Neural progenitor cell (in vitro differentiated cells): ENCODE results near the gene UNC93B1. TPM values are rescaled to one million over a fixed set of nuclear protein-coding genes. Genes with fewer than 3 reads are reported as not detected.

Experiments
- DNase-seq: peaks from one replicate; pipeline ENCODE4 v3.0.0-alpha.2; 2016; ENCODE audit warnings: low spot score
- H2AFZ ChIP-seq: fragments of 200-600 bp; sonication (generic); replicated peaks from 2 replicates; pipeline ENCODE4 v1.6.1; 2016; ENCODE audit warnings: antibody characterized with exemption
- H3F3A ChIP-seq: fragments of 200-600 bp; sonication (generic); 2 replicates; pipeline ENCODE4 v1.6.1; 2016; ENCODE audit warnings: antibody characterized with exemption, low read depth
- H3K27ac ChIP-seq: fragments of 200-600 bp; sonication (generic); 2 replicates; pipeline ENCODE4 v1.5.1; 2016; ENCODE audit warnings: mild to moderate bottlenecking
- H3K27me3 ChIP-seq: fragments of 200-600 bp; sonication (generic); 2 replicates; pipeline ENCODE4 v1.6.1; 2016; ENCODE audit warnings: mild to moderate bottlenecking, moderate library complexity
- H3K36me3 ChIP-seq: fragments of 200-600 bp; sonication (generic); 2 replicates; pipeline ENCODE4 v1.5.1; 2016
- H3K4me1 ChIP-seq: fragments of 200-600 bp; sonication (generic); 2 replicates; pipeline ENCODE4 v1.6.1; 2016; ENCODE audit warnings: mixed run types
- H3K4me2 ChIP-seq: fragments of 200-600 bp; sonication (generic); 2 replicates; pipeline ENCODE4 v1.6.1; 2016
- H3K4me3 ChIP-seq: fragments of 200-600 bp; sonication (generic); 2 replicates; pipeline ENCODE4 v1.5.1; 2016
- H3K79me2 ChIP-seq: fragments of 200-600 bp; sonication (generic); 2 replicates; pipeline ENCODE4 v1.6.1; 2016; ENCODE audit warnings: low read depth
- H3K9ac ChIP-seq: fragments of 200-600 bp; sonication (generic); 2 replicates; pipeline ENCODE4 v1.6.1; 2016
- H3K9me3 ChIP-seq: fragments of 200-600 bp; sonication (generic); 2 replicates; pipeline ENCODE4 v1.5.1; 2016; ENCODE audit warnings: low read depth
- H4K20me1 ChIP-seq: fragments of 200-600 bp; sonication (generic); 2 replicates; pipeline ENCODE4 v1.6.1; 2016; ENCODE audit warnings: low read depth
- H3K27ac Mint-ChIP-seq: 3 replicates; pipeline ENCODE4 v1.8.0; 2021; ENCODE audit warnings: mixed read lengths
- H3K27me3 Mint-ChIP-seq: 2 replicates; pipeline ENCODE4 v1.8.0; 2022; ENCODE audit warnings: low read depth, mild to moderate bottlenecking, inconsistent platforms, moderate library complexity, mixed read lengths; ENCODE audit not compliant: insufficient read depth
- H3K36me3 Mint-ChIP-seq: 3 replicates; pipeline ENCODE4 v1.8.0; 2021; ENCODE audit warnings: mixed read lengths
- H3K4me1 Mint-ChIP-seq: 3 replicates; pipeline ENCODE4 v1.8.0; 2021; ENCODE audit warnings: mixed read lengths
- H3K4me3 Mint-ChIP-seq: 3 replicates; pipeline ENCODE4 v1.8.0; 2021; ENCODE audit warnings: mild to moderate bottlenecking, moderate library complexity, mixed read lengths
- H3K9me3 Mint-ChIP-seq: 3 replicates; pipeline ENCODE4 v1.8.0; 2020; ENCODE audit warnings: mixed read lengths
- CTCF ChIP-seq: fragments of 200-600 bp; sonication (generic); IDR thresholded peaks from 2 replicates; pipeline ENCODE4 v1.5.1; 2017; ENCODE audit warnings: antibody characterized with exemption, mild to moderate bottlenecking
- EZH2 ChIP-seq: fragments of 200-600 bp; sonication (generic); IDR thresholded peaks from 2 replicates; pipeline ENCODE4 v1.6.1; 2017; ENCODE audit warnings: antibody characterized with exemption, mild to moderate bottlenecking, moderate library complexity
- EZH2phosphoT487 ChIP-seq: fragments of 200-600 bp; sonication (generic); IDR thresholded peaks from 2 replicates; pipeline ENCODE4 v1.6.1; 2017; ENCODE audit warnings: antibody characterized with exemption
- total RNA-seq: library from RNA; depleted of rRNA; stranded (reverse); fragments of >200 nt; gene quantifications from 2 replicates; pipeline ENCODE4 v1.2.3, GENCODE V29; 2015; ENCODE audit warnings: low replicate concordance

Gene UNC93B1
- total RNA-seq, 1 donor from 2014 or later = 8.8 TPM

GRCh38 chr11:67999201-67999629, 4.7 kb downstream of the UNC93B1 start:
- H3K27me3 Mint-ChIP-seq = peaks cover 20% of the 10 kb centered on the region
- Histone ChIP-seq H4K20me1 (peaks cover 7% of the 10 kb centered on the region), H3K4me2 (no peak overlapping the region), H3K9me3 (no peaks in the 10 kb centered on the region), H3K4me1 (no peaks in the 10 kb centered on the region), H3K4me3 (no peak overlapping the region), H3F3A (peaks cover 9% of the 10 kb centered on the region), H2AFZ (no peak overlapping the region), H3K36me3 (no peaks in the 10 kb centered on the region), H3K27me3 (peaks cover 20% of the 10 kb centered on the region), H3K27ac (no peak overlapping the region), H3K79me2 (no peaks in the 10 kb centered on the region), H3K9ac (no peak overlapping the region)
- H3K36me3 Mint-ChIP-seq = no peaks in the 10 kb centered on the region
- H3K9me3 Mint-ChIP-seq = no peaks in the 10 kb centered on the region
- no peak overlapping the region for H3K4me3 Mint-ChIP-seq
- peaks cover 25% of the 10 kb centered on the region for H3K4me1 Mint-ChIP-seq
- no peak for DNase-seq
- TF ChIP-seq EZH2 (no peak), CTCF (no peak)
- H3K27ac Mint-ChIP-seq = no peak overlapping the region

- H4K20me1 ChIP-seq = peaks cover 7% of the 10 kb centered on the region
- no peaks in the 10 kb centered on the region for H3K36me3 Mint-ChIP-seq
- no peaks in the 10 kb centered on the region for H3K4me1 ChIP-seq
- no peak for TF ChIP-seq EZH2phosphoT487
- TF ChIP-seq CTCF = no peak
- no peak for TF ChIP-seq EZH2
- H3K79me2 ChIP-seq = no peaks in the 10 kb centered on the region
- H3K4me3 ChIP-seq = no peak overlapping the region
- H3K27ac ChIP-seq = no peak overlapping the region
- no peaks in the 10 kb centered on the region for H3K36me3 ChIP-seq
- no peak overlapping the region for H3K4me3 Mint-ChIP-seq
- H3K27me3 ChIP-seq = peaks cover 12% of the 10 kb centered on the region
- no peak overlapping the region for H3K9ac ChIP-seq
- H3K9me3 ChIP-seq = no peaks in the 10 kb centered on the region
- DNase-seq = no peak
- peaks cover 9% of the 10 kb centered on the region for H3F3A ChIP-seq
- peaks cover 21% of the 10 kb centered on the region for H3K27me3 Mint-ChIP-seq
- H3K9me3 Mint-ChIP-seq = no peaks in the 10 kb centered on the region
- no peak overlapping the region for H2AFZ ChIP-seq
- no peak overlapping the region for H3K4me2 ChIP-seq
- H3K27ac Mint-ChIP-seq = no peak overlapping the region
- H3K4me1 Mint-ChIP-seq = peaks cover 27% of the 10 kb centered on the region
Observed at GRCh38 chr11:67998150-67999045, 5.5 kb downstream of the UNC93B1 start.

- no peaks in the 10 kb centered on the region for H3K9me3 ChIP-seq
- Mint-ChIP-seq H3K4me1 (peaks cover 22% of the 10 kb centered on the region), H3K4me3 (peak overlapping the region; percentile 68), H3K9me3 (no peaks in the 10 kb centered on the region), H3K27me3 (peaks cover 24% of the 10 kb centered on the region), H3K27ac (peak overlapping the region; percentile 27), H3K36me3 (no peaks in the 10 kb centered on the region)
- H3K4me1 ChIP-seq = no peaks in the 10 kb centered on the region
- H4K20me1 ChIP-seq = peaks cover 2% of the 10 kb centered on the region
- H3F3A ChIP-seq = peaks cover 4% of the 10 kb centered on the region
- H2AFZ ChIP-seq = no peak overlapping the region
- H3K9ac ChIP-seq = no peak overlapping the region
- TF ChIP-seq EZH2phosphoT487 (no peak), EZH2 (no peak), CTCF (no peak)
- no peaks in the 10 kb centered on the region for H3K36me3 ChIP-seq
- H3K27me3 ChIP-seq = peaks cover 3% of the 10 kb centered on the region
- H3K79me2 ChIP-seq = no peaks in the 10 kb centered on the region
- H3K4me2 ChIP-seq = no peak overlapping the region
- no peak for DNase-seq
- H3K4me3 ChIP-seq = no peak overlapping the region
- no peak overlapping the region for H3K27ac ChIP-seq
Observed at GRCh38 chr11:67997475-67997921, 6.4 kb downstream of the UNC93B1 start.
